Activated gamma-delta T cell treated with Interleukin-2 at 50 U/mL for 16 hours (primary cell): ENCODE measurements around the gene BCORL1.

ENCODE experiments used
- DNase-seq: peaks from one replicate; pipeline ENCODE4 v3.0.0-alpha.2; 2020

Gene BCORL1

DNA sequence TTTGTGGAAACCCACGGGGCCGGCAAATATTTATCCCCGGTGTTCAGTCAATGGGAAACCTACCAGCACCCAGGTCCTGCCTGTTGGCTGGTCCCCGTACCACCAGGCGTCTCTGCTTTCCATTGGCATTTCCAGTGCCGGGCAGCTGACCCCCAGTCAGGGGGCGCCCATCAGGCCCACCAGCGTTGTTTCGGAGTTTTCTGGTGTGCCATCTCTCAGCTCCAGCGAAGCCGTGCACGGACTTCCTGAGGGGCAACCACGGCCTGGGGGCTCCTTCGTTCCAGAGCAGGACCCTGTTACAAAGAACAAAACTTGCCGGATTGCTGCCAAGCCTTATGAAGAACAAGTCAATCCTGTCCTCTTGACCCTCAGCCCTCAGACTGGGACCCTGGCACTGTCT lies 32.7 kb downstream of the BCORL1 start:
- DNase-seq = no peak

DNA sequence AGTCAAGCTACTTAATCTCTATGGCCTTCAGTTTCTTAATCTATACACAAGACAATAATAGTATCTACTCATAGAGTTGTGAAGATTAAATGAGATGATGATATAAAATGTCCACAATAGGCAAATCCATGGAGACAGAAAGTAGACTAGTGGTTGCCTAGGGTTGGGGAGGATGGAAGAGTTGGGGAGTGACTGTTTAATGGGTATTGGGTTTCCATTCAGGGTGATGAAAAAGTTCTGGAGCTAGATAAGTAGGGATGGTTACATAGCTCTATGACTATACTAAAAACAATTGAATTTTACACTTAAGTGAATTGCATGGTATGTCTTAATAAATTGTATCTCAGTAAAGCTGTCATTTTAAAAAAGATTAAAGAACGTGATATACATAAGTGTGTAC lies 35.7 kb downstream of the BCORL1 start:
- no peak for DNase-seq

DNA sequence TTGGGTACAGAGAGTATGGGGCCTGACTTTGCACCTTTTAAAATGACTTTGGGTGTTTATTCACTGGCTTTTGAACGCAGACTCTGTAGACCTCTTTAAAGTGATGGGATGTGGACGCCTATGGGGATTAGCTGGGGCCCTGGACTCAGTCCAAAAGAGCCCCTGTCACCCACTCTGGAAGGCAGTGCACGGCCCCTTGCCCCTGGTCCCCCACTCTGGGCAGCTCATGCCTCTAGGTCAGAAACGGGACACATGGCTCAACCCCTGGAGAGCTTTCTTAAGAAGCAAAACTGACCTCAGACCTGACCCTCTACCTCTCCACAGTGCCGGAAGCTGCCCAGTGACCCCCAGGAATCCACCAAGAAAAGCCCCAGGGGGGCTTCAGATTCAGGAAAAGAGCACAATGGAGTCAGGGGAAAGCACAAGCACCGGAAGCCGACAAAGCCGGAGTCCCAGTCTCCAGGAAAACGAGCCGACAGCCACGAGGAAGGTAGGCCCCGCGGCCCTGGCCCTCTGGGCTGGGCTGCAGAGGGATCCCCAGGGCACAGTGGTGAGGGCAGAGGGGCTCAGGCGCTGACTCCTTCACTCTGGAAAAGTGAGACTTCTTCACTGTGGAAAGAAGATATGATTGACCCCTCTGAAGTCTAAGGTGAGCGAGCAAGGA lies 38.4 kb downstream of the BCORL1 start:
- no peak for DNase-seq

DNA sequence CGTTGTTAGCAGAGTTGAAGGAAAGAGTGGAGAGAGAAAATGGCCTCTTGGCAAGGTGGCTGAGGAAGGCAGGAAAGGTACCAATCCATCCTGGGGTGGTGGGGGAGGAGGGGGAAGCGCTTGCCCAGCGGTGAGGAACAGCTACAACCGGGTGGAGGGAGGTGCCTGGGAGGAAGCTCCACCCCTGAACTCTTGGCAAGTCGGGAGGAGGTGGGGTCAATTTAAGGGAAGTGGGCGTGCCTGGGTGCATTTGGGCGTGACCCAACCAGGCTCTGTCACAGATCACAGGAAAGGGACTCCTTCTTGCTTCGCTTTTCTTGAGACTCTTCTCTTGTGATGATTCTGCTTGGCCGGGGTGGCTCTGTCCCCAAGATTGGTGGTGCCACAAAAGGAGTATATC lies 41.7 kb downstream of the BCORL1 start:
- peak; percentile 71 for DNase-seq

DNA sequence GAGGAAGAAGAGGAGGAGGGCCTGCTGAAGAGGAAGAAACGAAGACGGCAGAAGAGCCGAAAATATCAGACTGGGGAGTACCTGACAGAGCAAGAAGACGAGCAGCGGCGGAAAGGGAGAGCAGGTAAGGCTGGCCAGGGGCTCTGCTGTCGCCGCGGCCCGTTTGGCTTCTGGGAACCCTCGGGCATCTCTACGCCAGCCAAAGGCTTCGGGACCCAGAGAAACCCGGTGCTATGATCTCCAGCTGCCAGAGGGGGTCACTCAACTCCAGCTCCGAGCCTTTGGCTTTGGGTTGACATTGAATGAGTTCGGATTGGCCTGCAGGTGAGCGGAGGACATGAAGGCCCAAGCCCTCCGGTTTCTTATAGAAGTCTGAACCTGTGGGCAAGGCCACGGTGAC lies 42.8 kb downstream of the BCORL1 start:
- DNase-seq = no peak

DNA sequence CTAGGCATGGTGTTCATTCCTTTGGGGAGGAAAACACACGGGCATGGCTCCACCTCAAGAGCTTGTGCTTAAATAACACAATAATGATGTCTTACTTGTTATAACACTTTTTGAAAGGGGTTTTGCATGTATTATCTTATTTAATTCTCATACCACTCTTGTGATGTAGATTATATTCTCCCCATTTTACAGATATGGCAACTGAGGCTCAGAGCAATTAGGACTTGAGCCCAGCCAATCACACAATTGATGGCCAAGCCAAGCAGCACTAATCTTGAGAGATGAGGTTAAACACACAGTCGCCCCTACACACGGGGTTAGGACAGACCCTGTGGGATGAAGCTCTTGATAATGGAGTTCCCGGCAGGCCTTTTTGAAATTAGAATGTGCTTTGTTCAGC lies 45.1 kb downstream of the BCORL1 start:
- DNase-seq = no peak

DNA sequence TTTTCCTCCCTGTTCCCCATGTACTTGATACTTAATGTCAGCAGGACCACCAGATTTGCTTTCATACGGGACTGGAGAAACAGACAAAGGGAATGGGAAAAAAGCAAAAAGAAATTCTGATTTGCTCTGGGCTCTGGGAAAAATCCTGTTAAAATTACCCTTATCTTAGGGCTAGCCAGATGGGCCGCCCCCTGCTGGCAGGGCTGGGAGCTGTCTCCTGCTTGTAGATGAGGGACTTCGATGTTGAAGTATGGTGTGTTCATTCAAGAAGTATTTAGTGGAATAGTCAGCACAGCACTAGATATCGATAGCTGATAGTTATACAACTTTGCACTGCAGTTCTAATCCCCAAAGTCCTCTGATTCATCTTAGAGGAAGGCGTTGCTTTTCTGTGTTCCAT lies 45.8 kb downstream of the BCORL1 start:
- peak; percentile 52 for DNase-seq

DNA sequence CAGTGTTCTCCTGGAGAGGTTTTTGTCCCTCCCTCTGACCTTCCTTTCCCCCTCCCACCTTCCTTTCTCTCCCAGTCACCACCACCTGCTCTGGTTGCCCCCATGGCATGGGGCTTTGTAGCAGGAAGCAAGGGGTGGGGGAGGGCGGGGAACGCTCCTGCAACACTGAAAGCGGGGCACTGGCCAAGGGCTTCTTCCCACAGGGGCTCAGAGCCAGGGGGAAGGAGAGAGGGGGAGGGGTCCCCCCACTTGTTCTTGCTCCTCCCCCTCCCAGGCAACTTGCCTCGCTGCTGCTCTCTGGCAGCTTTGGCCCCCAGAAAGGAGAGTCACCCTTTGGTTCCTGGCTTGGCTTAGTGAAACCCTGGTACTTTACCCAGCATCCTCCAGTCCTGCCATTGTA lies 48.4 kb downstream of the BCORL1 start:
- DNase-seq = no peak

DNA sequence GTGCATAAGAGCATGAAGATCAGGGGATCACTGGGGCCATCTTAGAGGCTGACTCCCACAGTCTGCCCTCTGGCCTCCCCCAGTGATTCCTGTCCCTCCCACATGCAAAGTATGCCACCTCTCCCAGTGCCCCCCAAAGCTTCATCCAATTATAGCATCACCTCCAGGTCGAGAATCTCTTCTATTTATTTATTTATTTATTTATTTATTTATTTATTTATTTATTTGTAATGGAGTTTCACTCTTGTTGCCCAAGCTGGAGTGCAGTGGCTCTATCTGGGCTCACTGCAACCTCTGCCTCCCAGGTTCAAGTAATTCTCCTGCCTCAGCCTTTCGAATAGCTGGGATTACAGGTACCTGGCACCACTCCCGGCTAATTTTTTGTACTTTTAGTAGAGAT lies 50.1 kb downstream of the BCORL1 start:
- DNase-seq = no peak

DNA sequence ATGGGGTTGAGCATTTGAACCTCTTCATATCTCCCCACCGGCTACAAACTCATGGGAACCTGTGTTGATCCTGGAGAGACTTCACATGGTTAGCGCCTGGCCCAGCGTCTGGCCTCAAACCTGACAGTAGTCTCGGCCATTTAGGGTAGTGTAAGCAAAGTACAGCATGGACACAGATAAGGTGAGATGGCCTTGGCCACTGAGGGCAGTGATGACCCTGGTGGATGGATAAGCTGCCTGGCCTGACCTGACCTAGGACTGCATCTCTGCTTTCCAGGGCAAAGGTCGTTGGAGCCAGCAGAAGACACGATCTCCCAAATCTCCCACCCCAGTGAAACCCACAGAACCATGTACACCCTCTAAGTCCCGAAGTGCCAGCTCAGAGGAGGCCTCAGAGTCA lies 51.7 kb downstream of the BCORL1 start:
- DNase-seq = no peak

DNA sequence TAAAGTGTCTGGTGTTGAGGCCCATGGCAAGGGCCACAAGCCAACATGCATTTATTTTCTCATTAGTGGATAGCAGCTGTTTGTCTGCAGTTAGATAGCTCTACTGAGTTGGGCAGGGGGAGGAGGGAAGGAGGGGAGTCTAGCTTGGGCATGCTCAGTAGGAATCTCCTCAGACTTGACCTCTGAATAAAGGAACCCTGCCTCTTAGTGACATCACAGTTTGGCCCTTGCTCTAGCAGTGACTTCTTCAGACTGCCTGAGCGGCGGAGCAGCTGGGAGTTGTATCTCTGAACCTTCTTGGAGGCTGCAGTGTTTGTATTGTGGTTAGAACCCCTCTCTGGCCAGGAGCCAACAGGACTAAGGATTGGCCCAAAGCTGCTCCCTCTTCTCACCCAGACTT lies 57.4 kb downstream of the BCORL1 start:
- no peak for DNase-seq

DNA sequence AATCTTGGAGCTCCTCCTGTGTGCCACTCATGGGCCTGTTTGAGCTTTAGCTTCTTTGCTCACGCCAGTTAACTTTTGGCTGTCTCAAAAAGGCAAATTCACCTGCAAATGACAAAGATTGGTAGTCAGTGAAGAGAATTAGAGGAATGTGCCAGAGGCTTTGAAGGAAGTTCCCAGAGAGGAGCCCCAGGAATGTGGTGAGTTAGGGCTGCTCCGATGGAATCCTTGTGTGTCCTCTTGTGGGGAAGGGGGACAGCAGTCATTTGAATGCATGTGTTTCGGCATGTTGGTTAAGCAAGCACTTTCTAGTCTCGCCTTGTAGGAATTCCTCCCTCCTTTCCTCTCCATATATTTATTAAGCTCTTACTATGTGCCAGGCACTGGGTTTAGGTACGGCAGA lies 65.0 kb downstream of the BCORL1 start:
- no peak for DNase-seq

DNA sequence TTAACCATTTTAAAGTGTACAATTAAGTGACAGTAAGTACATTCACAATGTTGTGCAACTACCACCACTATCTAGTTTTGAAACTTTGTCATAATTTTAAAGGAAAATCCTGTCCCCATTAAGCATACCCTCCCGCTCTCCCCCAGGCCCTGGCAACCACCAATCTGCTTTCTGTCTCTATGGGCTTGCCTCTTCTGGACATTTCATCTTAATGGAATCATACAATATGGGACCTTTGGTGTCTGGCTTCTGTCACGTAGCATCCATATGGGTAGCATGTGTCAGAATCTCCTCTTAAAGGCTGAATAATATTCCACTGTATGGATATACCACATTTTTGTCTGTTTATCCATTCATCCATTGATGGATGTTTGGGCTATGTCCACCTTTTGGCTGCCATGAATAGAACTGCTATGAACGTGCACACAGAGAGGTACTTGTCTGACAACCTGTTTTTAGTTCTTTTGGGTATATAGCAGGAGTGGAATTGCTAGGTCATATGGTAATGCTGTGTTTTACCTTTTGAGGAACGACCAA lies 66.3 kb downstream of the BCORL1 start:
- DNase-seq = no peak

DNA sequence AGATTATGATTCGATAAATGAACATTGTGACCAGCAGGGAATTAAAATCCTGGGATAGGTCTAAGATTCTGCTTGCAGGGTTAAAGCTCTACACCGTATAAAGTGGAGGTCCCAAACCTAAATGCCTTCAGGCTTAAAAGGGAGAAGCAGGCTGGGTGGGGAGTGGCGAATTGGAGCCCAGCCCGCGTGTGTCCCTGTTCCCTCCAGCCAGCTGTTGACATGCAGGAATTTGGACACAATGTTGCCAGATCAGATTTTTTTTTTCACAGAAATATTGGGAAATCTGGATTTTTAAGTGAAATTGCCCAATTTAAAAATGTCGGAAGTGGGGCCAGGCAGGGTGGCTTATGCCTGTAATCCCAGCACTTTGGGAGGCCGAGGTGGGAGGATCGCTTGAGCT lies 67.4 kb downstream of the BCORL1 start:
- DNase-seq = no peak

DNA sequence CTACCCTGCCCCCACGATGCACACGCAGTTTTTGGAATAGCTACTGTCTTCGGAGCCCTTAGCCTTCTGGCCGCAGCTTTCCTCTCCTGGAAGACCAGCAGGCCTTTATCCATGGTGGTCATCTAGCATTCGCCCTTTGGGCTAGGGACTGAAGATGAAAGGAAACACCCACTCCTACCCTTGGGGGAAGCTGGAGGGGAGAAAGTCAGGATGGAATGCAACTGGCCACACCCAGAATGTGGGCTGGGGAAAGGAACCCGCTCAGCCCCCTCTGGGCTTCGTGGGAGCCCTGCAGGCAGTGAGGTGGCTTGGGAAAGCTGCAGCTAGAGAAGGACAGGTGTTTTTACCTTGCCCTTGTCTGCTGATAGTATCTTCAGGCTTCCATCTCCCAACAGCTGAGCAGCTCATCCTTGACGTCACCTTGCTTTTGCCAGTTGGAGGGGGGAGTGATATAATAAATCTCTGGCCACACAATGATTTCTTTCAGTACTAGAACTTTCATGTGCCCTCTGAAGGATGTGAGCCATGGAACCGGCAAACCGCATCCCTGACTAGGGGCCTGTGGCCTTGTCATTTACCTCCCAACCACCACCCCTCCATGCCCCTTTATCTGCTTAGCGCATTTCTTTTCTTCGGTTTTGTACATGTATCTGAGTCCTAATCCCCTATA lies 68.9 kb downstream of the BCORL1 start:
- no peak for DNase-seq

DNA sequence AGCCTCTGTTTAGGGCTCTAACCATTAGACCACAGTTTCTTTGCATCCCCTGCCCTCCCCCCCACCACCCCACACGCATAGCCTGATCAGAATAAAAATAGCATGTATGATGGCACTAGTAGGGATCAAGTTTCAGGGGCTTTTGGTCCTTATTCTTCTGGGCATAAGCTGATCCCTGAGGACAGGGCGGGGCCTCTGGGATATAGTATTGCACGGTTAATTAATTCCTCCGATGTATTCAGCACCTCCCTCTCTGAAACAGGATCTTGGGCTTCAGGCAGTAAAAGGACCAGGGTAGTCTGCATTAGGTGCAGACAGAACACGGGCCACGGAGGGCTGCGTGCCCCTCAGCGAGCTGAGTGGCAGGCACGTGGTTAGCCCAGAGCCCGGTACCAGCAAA lies 70.8 kb downstream of the BCORL1 start:
- no peak for DNase-seq

DNA sequence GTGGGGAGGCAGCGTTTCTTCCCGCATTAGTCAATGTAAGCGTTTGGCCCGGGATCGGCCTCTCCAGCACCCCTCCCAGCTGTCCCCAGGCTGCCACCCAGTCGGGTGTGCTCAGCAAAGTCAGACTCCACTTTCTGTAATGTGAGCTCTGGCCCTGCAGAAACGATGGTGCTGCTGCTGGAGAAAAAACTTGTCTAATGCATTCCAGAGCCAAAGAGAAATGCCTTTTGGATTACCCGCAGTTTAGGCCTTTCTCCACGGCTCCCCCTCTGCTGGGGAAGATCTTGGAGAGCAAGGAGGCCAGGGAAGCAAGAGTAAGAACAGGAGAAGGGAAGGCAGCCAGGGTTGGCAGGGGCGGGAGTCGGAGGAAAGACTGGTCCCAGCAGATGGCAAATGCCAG lies 72.7 kb downstream of the BCORL1 start:
- no peak for DNase-seq

DNA sequence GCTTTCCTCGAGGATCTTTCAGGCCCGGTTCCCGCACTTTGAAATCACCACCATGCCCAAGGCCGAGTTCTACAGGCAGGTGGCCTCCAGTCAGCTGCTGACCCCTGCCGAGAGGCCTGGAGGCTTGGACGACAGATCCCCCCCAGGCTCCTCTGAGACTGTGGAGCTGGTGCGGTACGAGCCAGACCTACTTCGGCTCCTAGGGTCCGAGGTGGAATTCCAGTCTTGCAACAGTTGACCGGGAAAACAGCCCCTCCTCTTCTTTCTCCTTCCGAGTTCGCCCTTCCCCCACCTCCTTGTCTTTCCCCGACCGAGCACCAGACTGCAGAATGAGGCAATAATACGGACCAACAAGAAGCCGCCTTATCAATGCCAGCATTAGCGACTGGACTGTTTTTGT lies 73.5 kb downstream of the BCORL1 start:
- DNase-seq = no peak

DNA sequence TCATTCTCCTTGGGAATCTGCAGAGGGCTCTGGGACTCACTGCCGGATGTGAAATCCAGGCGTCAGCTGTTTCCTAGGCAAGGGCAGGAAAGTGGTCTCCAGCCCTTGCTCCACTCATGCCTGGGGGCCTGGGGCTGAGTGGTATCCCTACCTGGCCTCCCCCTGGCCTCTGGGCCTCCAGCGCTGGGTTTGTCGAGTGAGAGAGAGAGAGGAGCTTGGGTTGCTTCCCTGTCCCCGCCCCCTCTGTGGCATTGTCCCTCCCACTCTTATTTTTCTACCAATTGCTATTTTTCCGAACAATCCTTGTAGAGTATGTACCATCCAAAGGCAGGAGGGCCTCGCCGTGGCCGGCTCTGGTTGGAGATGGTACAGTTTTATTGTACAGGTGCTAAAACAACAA lies 74.8 kb downstream of the BCORL1 start:
- no peak for DNase-seq

DNA sequence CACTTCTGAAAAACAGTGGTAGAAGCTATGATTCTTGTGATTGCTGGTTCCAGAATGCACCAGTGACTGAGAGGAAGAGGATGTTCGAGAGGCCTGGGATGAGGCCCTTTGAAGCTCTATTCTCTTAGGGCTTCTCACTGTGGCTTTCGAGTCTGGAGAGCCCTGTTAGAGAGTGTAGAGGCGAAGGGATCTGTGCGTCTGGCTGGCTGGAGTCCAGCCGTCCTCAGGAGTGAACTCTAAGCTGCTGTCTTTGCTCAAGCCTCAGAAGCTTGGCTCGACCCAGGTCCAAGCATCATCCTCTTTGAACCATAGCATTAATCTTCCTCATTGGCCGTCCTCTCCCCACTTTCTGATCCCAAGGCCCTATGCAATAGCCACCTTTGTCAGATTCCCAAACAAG lies 76.2 kb downstream of the BCORL1 start:
- no peak for DNase-seq

DNA sequence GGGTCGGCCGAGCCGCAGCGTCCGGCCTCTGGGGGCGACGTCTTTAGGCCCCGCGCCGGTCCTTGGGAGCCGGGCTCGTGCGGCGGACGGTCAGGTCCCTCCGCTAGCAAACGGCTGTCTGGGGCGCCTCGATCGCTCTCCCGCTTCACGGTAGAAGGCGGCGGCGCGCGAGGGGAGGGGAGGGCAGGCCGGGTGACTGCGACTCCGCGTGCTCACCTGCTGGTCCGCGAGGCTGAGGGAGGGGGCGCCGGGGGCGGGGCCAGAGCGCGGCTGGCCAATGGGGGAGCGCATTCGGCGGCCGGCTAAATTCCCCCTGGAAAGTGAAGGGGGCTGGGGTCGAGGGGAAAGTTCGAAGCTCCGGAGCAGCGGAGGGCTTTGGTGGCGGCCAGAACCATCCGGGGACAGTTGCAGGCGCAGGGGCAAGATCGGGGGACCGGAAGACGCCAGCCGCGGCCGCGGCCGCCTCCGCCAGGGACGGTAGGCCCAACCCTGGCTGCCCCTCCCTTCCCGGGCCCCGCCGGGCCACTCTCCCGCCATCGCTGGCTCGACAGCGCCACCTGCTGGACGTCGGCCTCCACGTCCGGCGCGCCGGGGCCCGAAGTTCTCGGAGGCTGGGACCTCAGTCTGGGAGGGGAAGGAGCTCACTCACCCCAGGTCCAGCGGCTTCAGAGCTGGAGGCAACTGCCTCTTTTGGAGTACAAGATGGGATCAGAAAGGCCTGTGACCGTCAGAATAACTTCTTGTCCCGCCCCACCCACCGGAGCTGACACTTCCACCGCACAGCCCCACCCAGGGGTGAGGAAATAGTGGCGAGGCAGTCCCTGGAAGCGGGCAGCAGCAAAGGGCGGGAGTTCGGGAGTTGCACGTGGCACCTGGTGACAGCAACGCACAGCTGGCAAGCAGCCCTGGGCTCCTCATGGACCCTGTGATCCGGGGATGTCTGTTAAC lies 78.0 kb downstream of the BCORL1 start:
- DNase-seq = peak; percentile 80

DNA sequence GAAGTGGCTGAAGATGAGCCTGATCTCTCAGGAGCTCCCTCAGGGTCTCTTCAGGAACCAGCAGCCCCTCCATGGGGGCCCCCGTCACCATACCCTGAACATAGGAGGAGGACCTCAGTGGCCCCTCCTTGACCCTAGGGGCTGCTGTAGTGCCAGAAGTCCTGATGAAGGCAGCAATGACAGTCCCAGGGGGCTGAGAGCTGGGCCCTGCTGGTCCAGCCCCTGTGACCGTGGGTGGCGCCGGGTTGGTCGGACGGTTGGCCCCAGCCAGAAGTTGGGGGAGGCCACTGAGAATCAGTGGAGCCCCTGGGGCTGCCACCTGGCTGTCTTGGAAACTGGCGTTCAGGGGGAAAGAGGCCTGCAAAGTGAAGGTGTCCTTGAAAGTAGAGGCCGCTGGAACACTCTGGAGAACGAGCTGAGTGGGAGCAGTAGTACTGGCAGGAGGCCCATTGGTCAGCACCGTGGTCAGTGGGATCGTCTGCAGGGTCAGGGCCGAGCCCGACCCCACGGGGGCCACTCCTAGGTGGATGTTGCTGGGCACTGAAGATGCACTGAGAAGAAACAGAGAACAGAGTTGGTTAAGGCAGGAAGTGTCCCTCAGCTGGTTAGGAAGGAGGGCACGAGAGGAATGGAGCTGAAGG lies 84.7 kb downstream of the BCORL1 start:
- DNase-seq = no peak
